Panc1 (cell line): ENCODE data around the gene CEP63.

ENCODE experiments used
- CTCF ChIP-seq: fragments of 450-650 bp; IDR thresholded peaks from 2 replicates; pipeline ENCODE4 v1.5.1; 2017; ENCODE audit warnings: mild to moderate bottlenecking
- POLR2AphosphoS5 ChIP-seq: IDR thresholded peaks from 2 replicates; pipeline ENCODE4 v1.6.1; 2012; ENCODE audit warnings: mild to moderate bottlenecking, low read depth, low read length, moderate library complexity

- TF ChIP-seq CTCF (no peak), POLR2AphosphoS5 (no peak)
Measured at GRCh38 chr3:134535186-134535970, 49.5 kb downstream of the CEP63 start.
